Natural killer cell (primary cell): ENCODE data around the gene NFIA. TPM values are rescaled to one million over a fixed set of nuclear protein-coding genes. Genes with fewer than 3 reads are reported as not detected.

ENCODE experiments used
- ATAC-seq, 3 donors: fragments of 150-1000 bp in 2 of 3; fragments of 200-7000 bp in 1 of 3; cut with Tn5 transposase; 1 replicate in 1 of 3; 2 replicates in 2 of 3; pipeline ENCODE4 v1.10.0; 2021; ENCODE audit warnings: mild to moderate bottlenecking in 2 of 3, moderate library complexity in 2 of 3
- DNase-seq, 2 donors: peaks; one replicate each; pipeline versions ENCODE4 v3.0.0 to v3.0.0-alpha.2; 2013 to 2021; ENCODE audit warnings: mixed read lengths in 1 of 2
- H3K27ac ChIP-seq: one replicate; pipeline ENCODE4 v1.5.1; 2013; ENCODE audit warnings: mild to moderate bottlenecking, low read length
- H3K27me3 ChIP-seq: one replicate; pipeline ENCODE4 v1.6.1; 2013; ENCODE audit warnings: low read length; ENCODE audit not compliant: control insufficient read depth, insufficient read depth
- H3K36me3 ChIP-seq: one replicate; pipeline ENCODE4 v1.6.1; 2013; ENCODE audit warnings: low read length; ENCODE audit not compliant: control insufficient read depth, insufficient read depth
- H3K4me1 ChIP-seq: one replicate; pipeline ENCODE4 v1.6.1; 2013; ENCODE audit warnings: low read length; ENCODE audit not compliant: control insufficient read depth, insufficient read depth
- H3K4me3 ChIP-seq: one replicate; pipeline ENCODE4 v1.5.1; 2013; ENCODE audit warnings: low read length
- H3K9me3 ChIP-seq: one replicate; pipeline ENCODE4 v1.6.1; 2013; ENCODE audit warnings: low read length; ENCODE audit not compliant: control insufficient read depth, insufficient read depth
- H3K27ac Mint-ChIP-seq, 2 donors: one replicate each; pipeline ENCODE4 v1.8.0; 2022; ENCODE audit warnings: mild to moderate bottlenecking in 2 of 2, mixed read lengths in 2 of 2, moderate library complexity in 1 of 2
- H3K27me3 Mint-ChIP-seq, 2 donors: one replicate each; pipeline ENCODE4 v1.8.0; 2022; ENCODE audit warnings: low read depth in 2 of 2, mixed read lengths in 2 of 2
- H3K36me3 Mint-ChIP-seq: one replicate; pipeline ENCODE4 v1.8.0; 2022; ENCODE audit warnings: mixed read lengths
- H3K4me1 Mint-ChIP-seq, 2 donors: one replicate each; pipeline ENCODE4 v1.8.0; 2022; ENCODE audit warnings: mixed read lengths in 2 of 2
- H3K4me3 Mint-ChIP-seq: one replicate; pipeline ENCODE4 v1.8.0; 2022; ENCODE audit warnings: mild to moderate bottlenecking, moderate library complexity, mixed read lengths
- H3K9me3 Mint-ChIP-seq, 2 donors: one replicate each; pipeline ENCODE4 v1.8.0; 2022; ENCODE audit warnings: mixed read lengths in 2 of 2
- WGBS: methylation state at CpG from one replicate; pipeline ENCODE4 v1.1.7; 2013; ENCODE audit warnings: missing lambda C conversion rate; ENCODE audit not compliant: insufficient coverage; 5-methylcytosine and 5-hydroxymethylcytosine counted together
- intact Hi-C: fragments of 100-400 bp; cut with micrococcal nuclease; formaldehyde crosslinking; loops from one replicate; pipeline ENCODE4 v1.14.2; 2022
- total RNA-seq, 4 donors: library from RNA; stranded (reverse); fragments of 120-200 nt in 1 of 4; gene quantifications; one replicate each; pipeline versions ENCODE4 v1.2.3 to v1.2.4, GENCODE V29; 2013 to 2022
- TF ChIP-seq, protein P1 (sequence below): fragments of 200-600 bp; IDR thresholded peaks from one replicate; pipeline ENCODE4 v1.8.0; 2022; ENCODE audit warnings: antibody characterized with exemption

Gene NFIA
- total RNA-seq, 3 donors from 2014 or later (not counting 1 experiment from before 2014, with no cell fraction given): 3.5 to 6.5 (median 3.6) TPM

DNA sequence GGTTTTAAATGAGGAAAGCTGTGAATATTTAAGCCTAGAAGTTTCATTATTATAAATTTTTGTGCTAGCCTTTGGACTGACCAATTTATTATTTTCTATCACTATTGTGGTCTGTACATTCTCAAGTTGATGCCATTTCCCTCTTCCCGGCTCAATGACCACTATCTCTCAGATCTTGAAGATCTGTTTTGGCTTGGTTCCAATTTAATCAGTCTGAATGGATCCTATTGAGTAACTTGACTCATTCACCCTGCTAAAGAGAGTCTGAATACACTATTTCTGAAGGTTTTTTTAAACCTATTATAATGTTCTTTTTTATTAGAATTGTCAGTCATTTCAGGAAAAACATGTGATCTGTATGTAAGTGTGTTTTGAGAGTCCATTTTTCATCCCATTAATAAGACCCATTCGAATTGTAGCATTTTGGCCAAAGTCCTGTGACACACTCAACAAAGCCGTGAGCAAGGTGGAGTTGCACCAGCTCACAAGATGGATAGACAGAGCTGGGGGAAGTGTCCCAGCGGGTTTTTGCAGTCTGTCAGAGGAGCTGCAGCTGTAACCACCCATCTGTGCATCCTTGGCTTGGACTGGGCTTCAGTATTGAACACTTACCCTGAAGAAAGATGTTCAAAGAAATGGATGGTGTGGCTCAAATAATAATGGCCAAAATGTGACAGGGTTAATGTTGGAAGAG is 145.6 kb downstream of the NFIA start:
- Mint-ChIP-seq H3K27ac (no peak overlapping the region), H3K36me3 (no peaks in the 10 kb centered on the region), H3K4me1 (no peaks in the 10 kb centered on the region), H3K27me3 (peaks cover 8 to 33% of the 10 kb centered on the region in 2 donors), H3K9me3 (no peaks in the 10 kb centered on the region), H3K4me3 (no peak overlapping the region)
- Histone ChIP-seq H3K27ac (no peak overlapping the region), H3K36me3 (no peaks in the 10 kb centered on the region), H3K27me3 (no peaks in the 10 kb centered on the region), H3K4me1 (no peaks in the 10 kb centered on the region), H3K4me3 (no peak overlapping the region), H3K9me3 (no peaks in the 10 kb centered on the region)
- intact Hi-C loops: no loop called here
- TF ChIP-seq, protein P1, sequence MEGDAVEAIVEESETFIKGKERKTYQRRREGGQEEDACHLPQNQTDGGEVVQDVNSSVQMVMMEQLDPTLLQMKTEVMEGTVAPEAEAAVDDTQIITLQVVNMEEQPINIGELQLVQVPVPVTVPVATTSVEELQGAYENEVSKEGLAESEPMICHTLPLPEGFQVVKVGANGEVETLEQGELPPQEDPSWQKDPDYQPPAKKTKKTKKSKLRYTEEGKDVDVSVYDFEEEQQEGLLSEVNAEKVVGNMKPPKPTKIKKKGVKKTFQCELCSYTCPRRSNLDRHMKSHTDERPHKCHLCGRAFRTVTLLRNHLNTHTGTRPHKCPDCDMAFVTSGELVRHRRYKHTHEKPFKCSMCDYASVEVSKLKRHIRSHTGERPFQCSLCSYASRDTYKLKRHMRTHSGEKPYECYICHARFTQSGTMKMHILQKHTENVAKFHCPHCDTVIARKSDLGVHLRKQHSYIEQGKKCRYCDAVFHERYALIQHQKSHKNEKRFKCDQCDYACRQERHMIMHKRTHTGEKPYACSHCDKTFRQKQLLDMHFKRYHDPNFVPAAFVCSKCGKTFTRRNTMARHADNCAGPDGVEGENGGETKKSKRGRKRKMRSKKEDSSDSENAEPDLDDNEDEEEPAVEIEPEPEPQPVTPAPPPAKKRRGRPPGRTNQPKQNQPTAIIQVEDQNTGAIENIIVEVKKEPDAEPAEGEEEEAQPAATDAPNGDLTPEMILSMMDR: no peak
- ATAC-seq: no peak
- WGBS: 84% methylated on average over 4 of the region's 4 CpGs
- DNase-seq: no peak

DNA sequence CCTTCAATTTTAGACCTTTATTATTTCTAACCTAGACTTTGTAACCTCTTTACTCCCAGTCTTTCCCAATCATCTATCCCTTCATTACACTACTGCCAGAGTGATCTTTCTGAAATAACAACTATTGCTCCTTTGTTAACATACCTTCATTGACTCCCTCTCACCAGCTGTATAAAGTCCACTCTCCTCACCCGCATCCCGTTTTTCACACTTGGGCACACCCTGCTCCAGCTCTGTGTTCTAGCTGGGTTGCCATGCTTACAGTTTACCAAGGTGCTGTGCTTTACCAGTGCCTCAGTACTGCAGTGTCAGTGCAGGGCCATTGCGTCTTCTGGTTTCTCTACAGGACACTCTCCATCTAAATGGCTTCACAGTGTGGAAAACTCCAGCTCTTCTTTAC is 148.2 kb downstream of the NFIA start:
- Mint-ChIP-seq H3K4me1 (no peaks in the 10 kb centered on the region), H3K9me3 (no peaks in the 10 kb centered on the region), H3K27me3 (peaks cover 14 to 32% of the 10 kb centered on the region in 2 donors), H3K27ac (no peak overlapping the region), H3K36me3 (no peaks in the 10 kb centered on the region), H3K4me3 (no peak overlapping the region)
- no peaks in the 10 kb centered on the region for H3K27me3 ChIP-seq
- intact Hi-C loops: no loop called here
- no peaks in the 10 kb centered on the region for H3K36me3 ChIP-seq
- no peak overlapping the region for H3K4me3 ChIP-seq
- H3K27ac ChIP-seq: no peak overlapping the region
- TF ChIP-seq, protein P1: no peak
- ATAC-seq: no peak
- DNase-seq: no peak
- 97% methylated on average over 3 of the region's 3 CpGs for WGBS
- H3K4me1 ChIP-seq: no peaks in the 10 kb centered on the region
- H3K9me3 ChIP-seq: no peaks in the 10 kb centered on the region

DNA sequence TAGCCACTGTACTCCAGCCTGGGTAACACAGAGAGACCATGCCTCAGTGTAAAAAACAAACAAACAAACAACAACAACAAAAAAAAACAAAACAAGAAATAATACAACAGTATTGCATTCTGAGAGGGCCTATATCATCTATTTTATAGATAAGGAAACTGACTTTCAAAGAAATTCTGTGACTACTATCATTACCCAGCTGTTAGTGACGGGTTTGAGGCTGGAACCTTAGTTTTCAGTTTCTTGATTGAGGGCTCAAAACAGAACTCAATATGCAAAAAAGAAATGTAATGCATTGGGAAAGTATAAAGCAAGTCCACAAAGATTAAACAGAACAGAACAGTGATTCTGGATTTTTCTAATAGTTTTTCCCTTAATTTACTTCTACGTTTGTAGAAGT is 149.4 kb downstream of the NFIA start:
- ATAC-seq: no peak
- intact Hi-C loops: no loop called here
- Histone ChIP-seq H3K36me3 (no peaks in the 10 kb centered on the region), H3K27me3 (no peaks in the 10 kb centered on the region), H3K9me3 (no peaks in the 10 kb centered on the region), H3K4me3 (no peak overlapping the region), H3K27ac (no peak overlapping the region), H3K4me1 (no peaks in the 10 kb centered on the region)
- TF ChIP-seq, protein P1: no peak
- no peaks in the 10 kb centered on the region for H3K36me3 Mint-ChIP-seq
- H3K27ac Mint-ChIP-seq: no peak overlapping the region
- no peaks in the 10 kb centered on the region for H3K4me1 Mint-ChIP-seq
- H3K4me3 Mint-ChIP-seq: no peak overlapping the region
- H3K27me3 Mint-ChIP-seq: peaks cover 16 to 32% of the 10 kb centered on the region in 2 donors
- no peak for DNase-seq
- 82% methylated on average over 1 of the region's 2 CpGs for WGBS
- no peaks in the 10 kb centered on the region for H3K9me3 Mint-ChIP-seq

DNA sequence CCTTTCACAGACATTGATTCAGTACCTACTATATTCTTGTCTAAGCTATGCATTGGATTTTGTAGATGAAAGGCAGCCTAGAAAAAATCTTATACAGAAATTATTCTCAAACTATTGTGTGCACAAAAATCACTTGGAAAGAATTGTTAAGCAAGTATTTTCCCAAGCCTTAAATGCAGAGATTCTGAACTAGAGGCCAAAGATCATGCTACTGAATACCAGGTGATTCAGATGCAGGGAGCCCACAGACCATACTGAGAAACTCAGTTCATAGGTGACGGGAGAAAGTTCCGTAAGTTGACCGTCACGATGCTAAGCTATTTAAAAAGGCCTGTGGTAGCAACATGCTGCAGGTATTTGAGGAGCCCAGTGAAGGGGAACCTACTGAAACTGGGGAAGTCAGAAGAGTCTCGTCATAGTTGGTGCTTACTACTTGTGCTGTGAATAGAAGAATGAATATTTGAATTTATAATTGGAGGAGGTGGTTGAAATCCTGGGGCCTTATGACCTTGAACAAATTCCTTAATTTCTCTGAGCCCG is 150.8 kb downstream of the NFIA start:
- H3K9me3 ChIP-seq: no peaks in the 10 kb centered on the region
- TF ChIP-seq, protein P1: no peak
- no peak overlapping the region for H3K27ac Mint-ChIP-seq
- H3K4me3 Mint-ChIP-seq: no peak overlapping the region
- ATAC-seq (no peak), DNase-seq (no peak)
- peaks cover 18% of the 10 kb centered on the region in 2 donors for H3K27me3 Mint-ChIP-seq
- intact Hi-C loops: no loop called here
- whole genome bisulfite sequencing: 88% methylated on average over 6 of the region's 6 CpGs
- H3K4me1 Mint-ChIP-seq: no peaks in the 10 kb centered on the region
- no peak overlapping the region for H3K27ac ChIP-seq
- no peaks in the 10 kb centered on the region for H3K36me3 Mint-ChIP-seq
- no peaks in the 10 kb centered on the region for H3K27me3 ChIP-seq
- H3K36me3 ChIP-seq: no peaks in the 10 kb centered on the region
- H3K4me1 ChIP-seq: no peaks in the 10 kb centered on the region
- H3K9me3 Mint-ChIP-seq: no peaks in the 10 kb centered on the region
- no peak overlapping the region for H3K4me3 ChIP-seq
